IMR-90 (cell line): ENCODE data around the gene SLC7A10. TPM values are rescaled to one million over a fixed set of nuclear protein-coding genes. Genes with fewer than 3 reads are reported as not detected.

ENCODE experiments used
- ATAC-seq: fragments of 200-7000 bp; cut with Tn5 transposase; 2 replicates; pipeline ENCODE4 v1.9.1; 2020; ENCODE audit warnings: low read depth, mild to moderate bottlenecking, moderate library complexity
- BruUV-seq: library from RNA; stranded (reverse); fragments of 400-500 nt; replicated peaks from 2 replicates; lab custom pipeline; 2021; lab: Mats Ljungman, UMichigan
- CTCF ChIA-PET: fragments of 300-600 bp; formaldehyde crosslinking; extraction: SDS; loops from one replicate; lab custom pipeline; 2021; ENCODE audit warnings: antibody characterized with exemption; lab: Yijun Ruan, JAX
- POLR2A ChIA-PET: fragments of 300-600 bp; sonication (Branson Sonifier 250); formaldehyde crosslinking; loops from one replicate; lab custom pipeline; 2022; ENCODE audit warnings: antibody characterized with exemption; ENCODE audit not compliant: unreplicated experiment; lab: Charles Lee
- DNase-seq: peaks from one replicate; pipeline ENCODE4 v3.0.0; 2013
- H2AFZ ChIP-seq: replicated peaks from 2 replicates; pipeline ENCODE3; 2013; ENCODE audit warnings: low read length, mild to moderate bottlenecking; ENCODE audit not compliant: poor library complexity
- H2AK5ac ChIP-seq: 2 replicates; pipeline ENCODE4 v1.6.1; 2013; ENCODE audit warnings: low read depth, low read length, inconsistent platforms
- H2AK9ac ChIP-seq: replicated peaks from 2 replicates; pipeline ENCODE3; 2013; ENCODE audit warnings: mild to moderate bottlenecking, low read depth, low read length, moderate library complexity; ENCODE audit not compliant: poor library complexity
- H2BK120ac ChIP-seq: 2 replicates; pipeline ENCODE4 v1.6.1; 2013; ENCODE audit warnings: low read depth, low read length, inconsistent platforms
- H2BK15ac ChIP-seq: 3 replicates; pipeline ENCODE4 v1.6.1; 2013; ENCODE audit warnings: low read depth, low read length, inconsistent platforms
- H2BK20ac ChIP-seq: 2 replicates; pipeline ENCODE4 v1.6.1; 2013; ENCODE audit warnings: low read depth, mild to moderate bottlenecking, inconsistent platforms, low read length, moderate library complexity
- H2BK5ac ChIP-seq: 2 replicates; pipeline ENCODE4 v1.6.1; 2013; ENCODE audit warnings: mild to moderate bottlenecking, low read depth, low read length, inconsistent platforms; ENCODE audit not compliant: poor library complexity, severe bottlenecking
- H3K14ac ChIP-seq: replicated peaks from 2 replicates; pipeline ENCODE4 v1.6.1; 2013; ENCODE audit warnings: low read depth, low read length, inconsistent platforms
- H3K18ac ChIP-seq: 2 replicates; pipeline ENCODE4 v1.6.1; 2013; ENCODE audit warnings: low read depth, low read length, control low read depth
- H3K23ac ChIP-seq: 2 replicates; pipeline ENCODE4 v1.6.1; 2013; ENCODE audit warnings: low read depth, low read length, inconsistent platforms
- H3K27ac ChIP-seq: 2 replicates; pipeline ENCODE4 v1.5.1; 2013; ENCODE audit warnings: mild to moderate bottlenecking, control low read depth, low read length; ENCODE audit not compliant: insufficient read depth
- H3K27me3 ChIP-seq: 2 replicates; pipeline ENCODE4 v1.6.1; 2013; ENCODE audit warnings: low read length; ENCODE audit not compliant: control insufficient read depth, insufficient read depth
- H3K36me3 ChIP-seq: 2 replicates; pipeline ENCODE4 v1.6.1; 2013; ENCODE audit warnings: low read length, mixed read lengths; ENCODE audit not compliant: control insufficient read depth, insufficient read depth
- H3K4ac ChIP-seq: 2 replicates; pipeline ENCODE4 v1.6.1; 2013; ENCODE audit warnings: low read depth, low read length, inconsistent platforms
- H3K4me1 ChIP-seq: 2 replicates; pipeline ENCODE4 v1.6.1; 2013; ENCODE audit warnings: low read length, mixed read lengths; ENCODE audit not compliant: control insufficient read depth, insufficient read depth
- H3K4me2 ChIP-seq: 2 replicates; pipeline ENCODE4 v1.6.1; 2013; ENCODE audit warnings: low read depth, mild to moderate bottlenecking, control low read depth, low read length, moderate library complexity
- H3K4me3 ChIP-seq: 2 replicates; pipeline ENCODE4 v1.5.1; 2013; ENCODE audit warnings: low read depth, mild to moderate bottlenecking, control low read depth, low read length, moderate library complexity; ENCODE audit not compliant: insufficient read depth
- H3K56ac ChIP-seq: 2 replicates; pipeline ENCODE4 v1.6.1; 2013; ENCODE audit warnings: low read length, inconsistent platforms; ENCODE audit not compliant: insufficient read depth; ENCODE audit errors: extremely low read depth
- H3K79me1 ChIP-seq, 2 experiments: 2 replicates each; pipeline ENCODE4 v1.6.1; 2013; ENCODE audit warnings: low read length in 2 of 2, inconsistent platforms in 1 of 2, low read depth in 1 of 2
- H3K9ac ChIP-seq: 2 replicates; pipeline ENCODE4 v1.6.1; 2013; ENCODE audit warnings: low read depth, low read length, control low read depth
- H3K9me1 ChIP-seq: 2 replicates; pipeline ENCODE4 v1.6.1; 2013; ENCODE audit warnings: low read length, inconsistent platforms; ENCODE audit not compliant: insufficient read depth
- H3K9me3 ChIP-seq: 2 replicates; pipeline ENCODE4 v1.6.1; 2013; ENCODE audit warnings: low read length; ENCODE audit not compliant: control insufficient read depth, insufficient read depth
- H4K20me1 ChIP-seq: 2 replicates; pipeline ENCODE4 v1.6.1; 2013; ENCODE audit warnings: low read length, inconsistent platforms; ENCODE audit not compliant: insufficient read depth
- H4K5ac ChIP-seq: 2 replicates; pipeline ENCODE4 v1.6.1; 2013; ENCODE audit warnings: mild to moderate bottlenecking, low read depth, low read length, control low read depth
- H4K8ac ChIP-seq, 2 experiments: 2 replicates each; pipeline ENCODE4 v1.6.1; 2013; ENCODE audit warnings: low read depth in 2 of 2, low read length in 2 of 2, control low read depth in 1 of 2, inconsistent platforms in 1 of 2
- H4K91ac ChIP-seq: 2 replicates; pipeline ENCODE4 v1.6.1; 2013; ENCODE audit warnings: low read depth, low read length, inconsistent platforms; ENCODE audit not compliant: insufficient read depth
- CEBPB ChIP-seq: IDR thresholded peaks from 2 replicates; pipeline ENCODE4 v1.6.1; 2012; ENCODE audit warnings: low read depth, low read length, improper control_type of control experiment
- ELK1 ChIP-seq: fragments of 150-350 bp; IDR thresholded peaks from 2 replicates; pipeline ENCODE4 v1.6.1; 2016; ENCODE audit warnings: low read depth, mild to moderate bottlenecking, low read length, moderate library complexity, borderline replicate concordance
- MXI1 ChIP-seq: IDR thresholded peaks from 2 replicates; pipeline ENCODE4 v1.6.1; 2012; ENCODE audit warnings: low read depth, mild to moderate bottlenecking, low read length, moderate library complexity, borderline replicate concordance
- NFE2L2 ChIP-seq: fragments of 150-350 bp; IDR thresholded peaks from 2 replicates; pipeline ENCODE4 v1.6.1; 2016; ENCODE audit warnings: low read depth, mild to moderate bottlenecking, low read length
- POLR2A ChIP-seq: IDR thresholded peaks from 2 replicates; pipeline ENCODE4 v1.6.1; 2012; ENCODE audit warnings: mild to moderate bottlenecking, low read depth, low read length
- RAD21 ChIP-seq: IDR thresholded peaks from 2 replicates; pipeline ENCODE4 v1.6.1; 2012; ENCODE audit warnings: low read length, improper control_type of control experiment
- RFX5 ChIP-seq: IDR thresholded peaks from 2 replicates; pipeline ENCODE4 v1.8.0; 2012; ENCODE audit warnings: low read depth, mild to moderate bottlenecking, low read length, moderate library complexity
- SMC3 ChIP-seq: fragments of 150-350 bp; IDR thresholded peaks from 2 replicates; pipeline ENCODE4 v1.6.1; 2016; ENCODE audit warnings: low read depth, mild to moderate bottlenecking, antibody characterized with exemption, low read length, moderate library complexity
- WGBS, 2 experiments: methylation state at CpG; one replicate each; pipeline versions ENCODE4 v1.1.5 to v1.1.7; 2013; ENCODE audit warnings: missing lambda C conversion rate in 2 of 2; ENCODE audit not compliant: insufficient read length in 1 of 2; ENCODE audit errors: extremely low coverage in 2 of 2; 5-methylcytosine and 5-hydroxymethylcytosine counted together
- dilution Hi-C: fragments of 300-500 bp; cut with HindIII; formaldehyde crosslinking; loops from one replicate; pipeline ENCODE4 v1.14.3; 2018; ENCODE audit warnings: low sequenced_read_pairs; ENCODE audit not compliant: unreplicated experiment
- in situ Hi-C: fragments of 300-500 bp; cut with MboI; formaldehyde crosslinking; loops from 3 replicates; pipeline ENCODE4 v1.14.3; 2019; ENCODE audit warnings: low sequenced_read_pairs, inconsistent platforms, mixed read lengths
- intact Hi-C: fragments of 100-400 bp; cut with micrococcal nuclease; formaldehyde crosslinking; loops from 2 replicates; pipeline ENCODE4 v1.10.0; 2022
- polyA plus RNA-seq, 3 experiments: library from polyadenylated mRNA; depleted of rRNA; stranded (reverse); fragments of >200 nt; gene quantifications; 2 replicates each; pipeline ENCODE4 v1.2.3, GENCODE V29; 2012; ENCODE audit warnings: low replicate concordance in 1 of 3
- total RNA-seq: library from RNA; depleted of rRNA; stranded (reverse); fragments of >200 nt; gene quantifications from 2 replicates; pipeline ENCODE4 v1.2.3, GENCODE V29; 2012
- TF ChIP-seq, protein P1 (sequence below): conservative IDR thresholded peaks from 2 replicates; pipeline ENCODE4 v1.5.1; 2012; ENCODE audit warnings: mild to moderate bottlenecking, low read depth, low read length, improper control_type of control experiment

The SLC7A10 gene
- total and polyA plus RNA-seq, 2 of the 4 experiments (the other 2 are of a cell fraction) = not detected

DNA sequence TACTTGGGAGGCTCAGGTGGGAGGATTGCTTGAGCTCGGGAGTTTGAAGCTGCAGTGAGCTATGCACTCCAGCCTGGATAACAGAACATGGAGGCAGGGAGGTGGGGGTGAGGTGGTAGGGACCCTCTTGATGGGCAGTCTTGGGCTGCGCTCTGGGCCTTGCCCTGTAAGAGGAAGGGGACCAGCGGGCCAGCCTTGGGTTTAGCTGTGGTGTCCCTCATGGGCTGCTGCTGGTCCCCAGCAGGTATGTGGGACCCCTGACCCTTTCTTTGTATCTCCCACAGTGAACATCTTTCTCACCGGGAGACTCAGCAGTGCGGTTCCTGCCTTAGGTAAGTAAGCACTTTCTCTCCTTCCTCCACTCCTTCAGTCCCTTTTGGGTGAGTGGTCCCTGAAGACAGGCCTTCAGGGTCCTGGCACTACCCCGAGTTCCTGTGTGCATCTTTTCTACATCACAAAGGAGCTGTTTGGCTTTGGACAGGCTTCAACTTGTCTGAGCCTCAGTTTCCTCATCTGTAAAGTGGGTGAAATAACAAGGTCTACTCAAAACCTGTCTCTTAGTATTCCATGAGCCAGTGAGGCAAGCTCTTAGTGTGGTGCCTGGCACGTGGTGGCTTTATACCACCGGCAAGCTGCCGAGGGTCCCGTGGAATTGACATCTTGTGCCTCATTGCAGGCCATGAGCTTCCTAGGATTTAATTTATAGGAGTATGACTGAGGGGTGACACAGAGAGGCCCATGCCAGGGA, 29.0 kb downstream of the SLC7A10 start:
- H3K9me1 ChIP-seq = no peaks in the 10 kb centered on the region
- no peak overlapping the region for H3K18ac ChIP-seq
- WGBS, 2 experiments = 92% methylated on average over 4 of the region's 10 CpGs; no CpG with 5 or more reads in 1 of the 2 experiments
- H4K8ac ChIP-seq = no peak overlapping the region
- no peak overlapping the region for H3K4me2 ChIP-seq
- no peak for DNase-seq
- H3K4me3 ChIP-seq = no peak overlapping the region
- no peak overlapping the region for H4K91ac ChIP-seq
- H4K5ac ChIP-seq = no peak overlapping the region
- peaks cover 0 to 12% of the 10 kb centered on the region in 2 experiments; a peak in 1 of 4 replicates for H3K79me1 ChIP-seq
- dilution Hi-C loops (no loop called here), in situ Hi-C loops (no loop called here), intact Hi-C loops (no loop called here)
- no peak overlapping the region for H3K27ac ChIP-seq
- no peak for ATAC-seq
- H2BK20ac ChIP-seq = no peak overlapping the region
- peaks cover 12% of the 10 kb centered on the region for H4K20me1 ChIP-seq
- ChIA-PET CTCF (no interaction called here), POLR2A (no interaction called here)
- no peak for TF ChIP-seq CEBPB
- no peak for TF ChIP-seq POLR2A
- TF ChIP-seq, protein P1, sequence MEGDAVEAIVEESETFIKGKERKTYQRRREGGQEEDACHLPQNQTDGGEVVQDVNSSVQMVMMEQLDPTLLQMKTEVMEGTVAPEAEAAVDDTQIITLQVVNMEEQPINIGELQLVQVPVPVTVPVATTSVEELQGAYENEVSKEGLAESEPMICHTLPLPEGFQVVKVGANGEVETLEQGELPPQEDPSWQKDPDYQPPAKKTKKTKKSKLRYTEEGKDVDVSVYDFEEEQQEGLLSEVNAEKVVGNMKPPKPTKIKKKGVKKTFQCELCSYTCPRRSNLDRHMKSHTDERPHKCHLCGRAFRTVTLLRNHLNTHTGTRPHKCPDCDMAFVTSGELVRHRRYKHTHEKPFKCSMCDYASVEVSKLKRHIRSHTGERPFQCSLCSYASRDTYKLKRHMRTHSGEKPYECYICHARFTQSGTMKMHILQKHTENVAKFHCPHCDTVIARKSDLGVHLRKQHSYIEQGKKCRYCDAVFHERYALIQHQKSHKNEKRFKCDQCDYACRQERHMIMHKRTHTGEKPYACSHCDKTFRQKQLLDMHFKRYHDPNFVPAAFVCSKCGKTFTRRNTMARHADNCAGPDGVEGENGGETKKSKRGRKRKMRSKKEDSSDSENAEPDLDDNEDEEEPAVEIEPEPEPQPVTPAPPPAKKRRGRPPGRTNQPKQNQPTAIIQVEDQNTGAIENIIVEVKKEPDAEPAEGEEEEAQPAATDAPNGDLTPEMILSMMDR = no peak
- no peak for TF ChIP-seq RFX5
- TF ChIP-seq RAD21 = no peak
- no peak for TF ChIP-seq SMC3
- no peak for TF ChIP-seq NFE2L2
- TF ChIP-seq ELK1 = no peak
- no peak for TF ChIP-seq MXI1
- no peak overlapping the region for H2AK5ac ChIP-seq
- peaks cover 3% of the 10 kb centered on the region; the same call in 1 of the 2 replicates for H3K4me1 ChIP-seq
- H3K56ac ChIP-seq = no peak overlapping the region
- H2BK120ac ChIP-seq = no peak overlapping the region
- H3K23ac ChIP-seq = no peak overlapping the region
- H3K9ac ChIP-seq = no peak overlapping the region
- no peaks in the 10 kb centered on the region for H3K9me3 ChIP-seq
- H2AK9ac ChIP-seq = no peak overlapping the region
- H3K36me3 ChIP-seq = peaks cover 2% of the 10 kb centered on the region; the same call in 1 of the 2 replicates
- peaks cover 5% of the 10 kb centered on the region; the same call in 1 of the 2 replicates for H3K27me3 ChIP-seq
- H3K4ac ChIP-seq = no peak overlapping the region
- BruUV-seq = no TSS peak
- H3K14ac ChIP-seq = no peak overlapping the region
- H2BK15ac ChIP-seq = no peak overlapping the region
- H2AFZ ChIP-seq = no peak overlapping the region
- H2BK5ac ChIP-seq = no peak overlapping the region
